ENCODE data around the gene TM9SF4. TPM values are rescaled to one million over a fixed set of nuclear protein-coding genes. Genes with fewer than 3 reads are reported as not detected.

TM9SF4 gene
- 30.9 and 33.9 TPM in 2 replicates for total RNA-seq (2014; rRNA removed; shearing (Covaris generic))
- polyA plus RNA-seq (2015; cell fraction: cytosol; rRNA removed): 47.8 and 57.1 TPM in 2 replicates
- polyA plus RNA-seq (2015; cell fraction: nucleus; rRNA removed): 43.4 and 58.5 TPM in 2 replicates

- in situ Hi-C loops (cut with HindIII; ENCODE audit: low pct_unique_long_range_greater_than_20kb, low sequenced_read_pairs): no loop called here
Observed at GRCh38 chr20:32109392-32110172, at the start of gene TM9SF4. TSS of gene TM9SF4 (plus strand) at chr20:32109714. CDS start at chr20:32109741, 27 bp downstream.

GRCh38 chr20:32062776-32063170 is 46.7 kb upstream of the TM9SF4 start:
- in situ Hi-C loops (cut with HindIII; ENCODE audit: low pct_unique_long_range_greater_than_20kb, low sequenced_read_pairs): no loop called here
- DNase-seq (ENCODE audit: low read depth, low spot score): no peak

More at GRCh38 chr20:32109392-32110172, at the start of gene TM9SF4:
- DNase-seq (ENCODE audit: low read depth, low spot score): peak; percentile 97

GRCh38 chr20:32063695-32064094 is 45.8 kb upstream of the TM9SF4 start:
- no peak for DNase-seq (ENCODE audit: low read depth, low spot score)
- in situ Hi-C loops (cut with HindIII; ENCODE audit: low pct_unique_long_range_greater_than_20kb, low sequenced_read_pairs): no loop called here

- DNase-seq (ENCODE audit: low read depth, low spot score): no peak
- in situ Hi-C loops (cut with HindIII; ENCODE audit: low pct_unique_long_range_greater_than_20kb, low sequenced_read_pairs): no loop called here
Observed at GRCh38 chr20:32064667-32065066, 44.8 kb upstream of the TM9SF4 start.

- in situ Hi-C loops (cut with HindIII; ENCODE audit: low pct_unique_long_range_greater_than_20kb, low sequenced_read_pairs): no loop called here
- no peak for DNase-seq (ENCODE audit: low read depth, low spot score)
Observed at GRCh38 chr20:32067234-32067821, 42.2 kb upstream of the TM9SF4 start.

- in situ Hi-C loops (cut with HindIII; ENCODE audit: low pct_unique_long_range_greater_than_20kb, low sequenced_read_pairs): no loop called here
Observed at GRCh38 chr20:32068174-32068573, 41.3 kb upstream of the TM9SF4 start.

GRCh38 chr20:32069711-32070110 is 39.8 kb upstream of the TM9SF4 start:
- no peak for DNase-seq (ENCODE audit: low read depth, low spot score)
- in situ Hi-C loops (cut with HindIII; ENCODE audit: low pct_unique_long_range_greater_than_20kb, low sequenced_read_pairs): no loop called here

More at GRCh38 chr20:32068174-32068573, 41.3 kb upstream of the TM9SF4 start:
- no peak for DNase-seq (ENCODE audit: low read depth, low spot score)

GRCh38 chr20:32070282-32070681 is 39.2 kb upstream of the TM9SF4 start:
- in situ Hi-C loops (cut with HindIII; ENCODE audit: low pct_unique_long_range_greater_than_20kb, low sequenced_read_pairs): no loop called here
- DNase-seq (ENCODE audit: low read depth, low spot score): no peak

- DNase-seq (ENCODE audit: low read depth, low spot score): no peak
- in situ Hi-C loops (cut with HindIII; ENCODE audit: low pct_unique_long_range_greater_than_20kb, low sequenced_read_pairs): no loop called here
Observed at GRCh38 chr20:32070690-32071213, 38.8 kb upstream of the TM9SF4 start.

- in situ Hi-C loops (cut with HindIII; ENCODE audit: low pct_unique_long_range_greater_than_20kb, low sequenced_read_pairs): no loop called here
- no peak for DNase-seq (ENCODE audit: low read depth, low spot score)
Observed at GRCh38 chr20:32071395-32072167, 37.9 kb upstream of the TM9SF4 start.

- no peak for DNase-seq (ENCODE audit: low read depth, low spot score)
- in situ Hi-C loops (cut with HindIII; ENCODE audit: low pct_unique_long_range_greater_than_20kb, low sequenced_read_pairs): no loop called here
Observed at GRCh38 chr20:32072168-32072750, 37.3 kb upstream of the TM9SF4 start.

GRCh38 chr20:32075534-32075933 is 34.0 kb upstream of the TM9SF4 start:
- DNase-seq (ENCODE audit: low read depth, low spot score): no peak
- in situ Hi-C loops (cut with HindIII; ENCODE audit: low pct_unique_long_range_greater_than_20kb, low sequenced_read_pairs): no loop called here

- in situ Hi-C loops (cut with HindIII; ENCODE audit: low pct_unique_long_range_greater_than_20kb, low sequenced_read_pairs): no loop called here
- DNase-seq (ENCODE audit: low read depth, low spot score): no peak
Observed at GRCh38 chr20:32077190-32077589, 32.3 kb upstream of the TM9SF4 start.

- DNase-seq (ENCODE audit: low read depth, low spot score): no peak
- in situ Hi-C loops (cut with HindIII; ENCODE audit: low pct_unique_long_range_greater_than_20kb, low sequenced_read_pairs): no loop called here
Observed at GRCh38 chr20:32078322-32078721, 31.2 kb upstream of the TM9SF4 start.

- DNase-seq (ENCODE audit: low read depth, low spot score): no peak
- in situ Hi-C loops (cut with HindIII; ENCODE audit: low pct_unique_long_range_greater_than_20kb, low sequenced_read_pairs): no loop called here
Observed at GRCh38 chr20:32078791-32079190, 30.7 kb upstream of the TM9SF4 start.

- in situ Hi-C loops (cut with HindIII; ENCODE audit: low pct_unique_long_range_greater_than_20kb, low sequenced_read_pairs): no loop called here
- peak; percentile 28 for DNase-seq (ENCODE audit: low read depth, low spot score)
Observed at GRCh38 chr20:32079655-32080109, 29.8 kb upstream of the TM9SF4 start.

GRCh38 chr20:32080783-32081182 is 28.7 kb upstream of the TM9SF4 start:
- in situ Hi-C loops (cut with HindIII; ENCODE audit: low pct_unique_long_range_greater_than_20kb, low sequenced_read_pairs): no loop called here
- DNase-seq (ENCODE audit: low read depth, low spot score): no peak

- no peak for DNase-seq (ENCODE audit: low read depth, low spot score)
- in situ Hi-C loops (cut with HindIII; ENCODE audit: low pct_unique_long_range_greater_than_20kb, low sequenced_read_pairs): no loop called here
Observed at GRCh38 chr20:32083469-32083868, 26.0 kb upstream of the TM9SF4 start.
